Measurements from ENCODE around the gene UPF2. TPM values are rescaled to one million over a fixed set of nuclear protein-coding genes. Genes with fewer than 3 reads are reported as not detected.

UPF2 gene
- total and polyA plus RNA-seq, 4 donors: 7.4 to 36.4 (median 13.3) TPM

- Histone ChIP-seq H3K36me3 (ENCODE audit: control insufficient read depth in 4 of 4, insufficient read depth in 4 of 4, low read length in 4 of 4) (no peaks in the 10 kb centered on the region), H3K9me3 (ENCODE audit: control insufficient read depth in 4 of 4, insufficient read depth in 3 of 4, low read length in 3 of 4) (no peaks in the 10 kb centered on the region), H3K9ac (ENCODE audit: insufficient read depth in 1 of 2, low read length in 2 of 2) (no peak overlapping the region), H3K27me3 (ENCODE audit: control insufficient read depth in 3 of 3, insufficient read depth in 3 of 3, low read length in 2 of 3) (no peaks in the 10 kb centered on the region), H3K4me3 (no peak overlapping the region), H3K4me1 (ENCODE audit: control insufficient read depth in 5 of 5, insufficient read depth in 5 of 5, low read length in 5 of 5) (peaks cover 0 to 2% (median 0%) of the 10 kb centered on the region in 5 donors), H3K27ac (ENCODE audit: low read depth in 1 of 2, low read length in 1 of 2) (no peak overlapping the region)
- 96 to 97% methylated on average over 5 of the region's 5 CpGs for WGBS, 2 donors
- TF ChIP-seq, protein P1, sequence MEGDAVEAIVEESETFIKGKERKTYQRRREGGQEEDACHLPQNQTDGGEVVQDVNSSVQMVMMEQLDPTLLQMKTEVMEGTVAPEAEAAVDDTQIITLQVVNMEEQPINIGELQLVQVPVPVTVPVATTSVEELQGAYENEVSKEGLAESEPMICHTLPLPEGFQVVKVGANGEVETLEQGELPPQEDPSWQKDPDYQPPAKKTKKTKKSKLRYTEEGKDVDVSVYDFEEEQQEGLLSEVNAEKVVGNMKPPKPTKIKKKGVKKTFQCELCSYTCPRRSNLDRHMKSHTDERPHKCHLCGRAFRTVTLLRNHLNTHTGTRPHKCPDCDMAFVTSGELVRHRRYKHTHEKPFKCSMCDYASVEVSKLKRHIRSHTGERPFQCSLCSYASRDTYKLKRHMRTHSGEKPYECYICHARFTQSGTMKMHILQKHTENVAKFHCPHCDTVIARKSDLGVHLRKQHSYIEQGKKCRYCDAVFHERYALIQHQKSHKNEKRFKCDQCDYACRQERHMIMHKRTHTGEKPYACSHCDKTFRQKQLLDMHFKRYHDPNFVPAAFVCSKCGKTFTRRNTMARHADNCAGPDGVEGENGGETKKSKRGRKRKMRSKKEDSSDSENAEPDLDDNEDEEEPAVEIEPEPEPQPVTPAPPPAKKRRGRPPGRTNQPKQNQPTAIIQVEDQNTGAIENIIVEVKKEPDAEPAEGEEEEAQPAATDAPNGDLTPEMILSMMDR (IDR thresholded peaks at IDR 0.05; ENCODE audit: control extremely low read depth, extremely low read depth): no peak
- ATAC-seq (ENCODE audit: insufficient read depth, low FRiP score) (no peak), DNase-seq (no peak)
These were observed 13.1 kb upstream of the UPF2 start for GRCh38 chr10:12055732-12056131.

- no peak for ATAC-seq (ENCODE audit: insufficient read depth, low FRiP score)
These were observed 8.6 kb upstream of the UPF2 start for GRCh38 chr10:12051241-12051640.

DNA sequence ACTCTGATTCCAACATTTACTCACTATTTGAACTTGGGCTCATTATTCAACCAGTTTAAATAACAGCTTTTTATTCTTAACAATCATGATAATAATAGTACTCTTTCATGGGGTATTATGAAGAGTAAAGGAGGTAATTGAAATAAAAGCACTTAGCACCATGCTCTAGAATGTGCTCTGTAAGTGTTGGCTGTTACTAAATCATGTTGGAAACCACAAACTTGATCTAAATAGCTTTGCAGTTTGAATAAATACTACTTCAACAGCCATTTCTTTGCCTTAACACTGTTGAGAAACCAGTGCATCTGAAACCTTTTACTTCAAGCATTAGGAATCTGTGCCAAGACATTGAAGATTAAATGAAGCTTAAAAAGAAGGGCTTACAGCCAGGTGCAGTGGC lies 7.9 kb upstream of the UPF2 start:
- H3K4me1 ChIP-seq (ENCODE audit: control insufficient read depth in 5 of 5, insufficient read depth in 5 of 5, low read length in 5 of 5): peaks cover 0 to 2% (median 0%) of the 10 kb centered on the region in 5 donors
- H3K27ac ChIP-seq (ENCODE audit: low read depth in 1 of 2, low read length in 1 of 2): no peak overlapping the region
- H3K4me3 ChIP-seq: no peak overlapping the region
- ATAC-seq (ENCODE audit: insufficient read depth, low FRiP score): peak; percentile 36
- H3K9ac ChIP-seq (ENCODE audit: insufficient read depth in 1 of 2, low read length in 2 of 2): no peak overlapping the region
- TF ChIP-seq, protein P1 (IDR thresholded peaks at IDR 0.05; ENCODE audit: control extremely low read depth, extremely low read depth): no peak
- no peaks in the 10 kb centered on the region for H3K27me3 ChIP-seq (ENCODE audit: control insufficient read depth in 3 of 3, insufficient read depth in 3 of 3, low read length in 2 of 3)
- H3K36me3 ChIP-seq (ENCODE audit: control insufficient read depth in 4 of 4, insufficient read depth in 4 of 4, low read length in 4 of 4): no peaks in the 10 kb centered on the region
- DNase-seq: peak in 2 of 3 donors; percentile 28 to 43
- no peaks in the 10 kb centered on the region for H3K9me3 ChIP-seq (ENCODE audit: control insufficient read depth in 4 of 4, insufficient read depth in 3 of 4, low read length in 3 of 4)

More at GRCh38 chr10:12051241-12051640, 8.6 kb upstream of the UPF2 start:
- no peaks in the 10 kb centered on the region for H3K9me3 ChIP-seq (ENCODE audit: control insufficient read depth in 4 of 4, insufficient read depth in 3 of 4, low read length in 3 of 4)
- no peaks in the 10 kb centered on the region for H3K36me3 ChIP-seq (ENCODE audit: control insufficient read depth in 4 of 4, insufficient read depth in 4 of 4, low read length in 4 of 4)
- peak in 1 of 3 donors; percentile 9 for DNase-seq
- H3K4me1 ChIP-seq (ENCODE audit: control insufficient read depth in 5 of 5, insufficient read depth in 5 of 5, low read length in 5 of 5): peaks cover 0 to 2% (median 0%) of the 10 kb centered on the region in 5 donors
- H3K27ac ChIP-seq (ENCODE audit: low read depth in 1 of 2, low read length in 1 of 2): no peak overlapping the region
- TF ChIP-seq, protein P1 (IDR thresholded peaks at IDR 0.05; ENCODE audit: control extremely low read depth, extremely low read depth): no peak
- H3K4me3 ChIP-seq: no peak overlapping the region
- H3K27me3 ChIP-seq (ENCODE audit: control insufficient read depth in 3 of 3, insufficient read depth in 3 of 3, low read length in 2 of 3): no peaks in the 10 kb centered on the region
- WGBS, 2 donors: 22 to 40% methylated on average over 4 of the region's 4 CpGs
- no peak overlapping the region for H3K9ac ChIP-seq (ENCODE audit: insufficient read depth in 1 of 2, low read length in 2 of 2)

GRCh38 chr10:12048547-12048946 lies 5.9 kb upstream of the UPF2 start:
- ATAC-seq (ENCODE audit: insufficient read depth, low FRiP score) (no peak), DNase-seq (no peak)
- 88 to 90% methylated on average over 8 of the region's 8 CpGs for WGBS, 2 donors
- H3K9me3 ChIP-seq (ENCODE audit: control insufficient read depth in 4 of 4, insufficient read depth in 3 of 4, low read length in 3 of 4): peaks cover 0 to 2% (median 0%) of the 10 kb centered on the region in 4 donors
- H3K4me3 ChIP-seq: no peak overlapping the region
- no peak overlapping the region for H3K27ac ChIP-seq (ENCODE audit: low read depth in 1 of 2, low read length in 1 of 2)
- H3K27me3 ChIP-seq (ENCODE audit: control insufficient read depth in 3 of 3, insufficient read depth in 3 of 3, low read length in 2 of 3): no peaks in the 10 kb centered on the region
- no peak overlapping the region for H3K9ac ChIP-seq (ENCODE audit: insufficient read depth in 1 of 2, low read length in 2 of 2)
- H3K4me1 ChIP-seq (ENCODE audit: control insufficient read depth in 5 of 5, insufficient read depth in 5 of 5, low read length in 5 of 5): no peaks in the 10 kb centered on the region
- TF ChIP-seq, protein P1 (IDR thresholded peaks at IDR 0.05; ENCODE audit: control extremely low read depth, extremely low read depth): no peak
- no peaks in the 10 kb centered on the region for H3K36me3 ChIP-seq (ENCODE audit: control insufficient read depth in 4 of 4, insufficient read depth in 4 of 4, low read length in 4 of 4)

Data from lung (tissue), 12 donors.